B cell (primary cell): ENCODE results near the gene LSG1.

Source experiments
- CTCF ChIP-seq: fragments of 200-600 bp; IDR thresholded peaks from one replicate; pipeline ENCODE4 v1.8.0; 2022; ENCODE audit warnings: antibody characterized with exemption, mild to moderate bottlenecking
- EZH2 ChIP-seq: IDR thresholded peaks from 2 replicates; pipeline ENCODE4 v1.6.1; 2012; ENCODE audit warnings: borderline replicate concordance, low read depth, mild to moderate bottlenecking, moderate library complexity, low read length; ENCODE audit not compliant: insufficient read depth, poor library complexity, severe bottlenecking

- no peak for TF ChIP-seq EZH2
- TF ChIP-seq CTCF: no peak
Observed at GRCh38 chr3:194622621-194623340, 49.2 kb downstream of the LSG1 start.
